ENCODE data around the gene MAPK10.

The MAPK10 gene

DNA sequence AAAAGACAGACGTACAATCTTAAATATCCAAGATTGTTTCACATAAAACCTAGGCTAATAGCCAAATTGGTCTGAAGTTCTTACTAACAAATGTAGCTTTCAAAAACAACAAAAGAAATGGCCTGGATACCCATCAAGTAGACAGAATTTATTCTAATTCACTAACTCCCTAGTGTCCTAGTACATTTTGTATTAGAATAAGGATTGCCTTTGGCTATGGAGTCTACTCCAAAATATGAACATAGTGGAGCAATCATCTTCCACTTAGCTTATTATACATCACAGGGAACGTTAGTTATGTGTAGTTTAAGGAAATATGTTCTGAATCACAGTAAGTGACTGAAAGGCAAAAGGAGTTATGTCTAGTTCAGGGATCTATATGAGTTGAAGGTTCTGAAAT is 81.7 kb downstream of the MAPK10 start:
- no peak for DNase-seq (ENCODE audit: low read depth in 2 of 2)

DNA sequence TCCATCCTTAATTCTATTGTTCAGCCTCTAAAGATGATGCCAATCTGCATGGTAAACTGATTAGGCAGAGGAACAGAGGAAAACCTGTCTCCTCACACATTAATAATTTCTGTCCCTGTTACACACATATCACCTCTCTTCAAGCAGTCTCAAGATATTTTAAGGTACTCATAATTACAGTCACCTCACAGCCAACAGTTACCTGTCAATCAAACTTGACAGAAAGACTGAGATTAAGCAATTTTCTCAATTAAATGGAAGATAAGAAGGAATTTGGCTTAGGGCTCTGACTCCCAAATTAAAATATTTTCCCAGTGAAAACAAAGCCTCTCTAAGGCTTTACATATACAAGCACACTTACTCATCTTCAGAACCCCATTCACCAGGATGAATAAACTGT is 85.2 kb downstream of the MAPK10 start:
- DNase-seq (ENCODE audit: low read depth in 2 of 2) = no peak

DNA sequence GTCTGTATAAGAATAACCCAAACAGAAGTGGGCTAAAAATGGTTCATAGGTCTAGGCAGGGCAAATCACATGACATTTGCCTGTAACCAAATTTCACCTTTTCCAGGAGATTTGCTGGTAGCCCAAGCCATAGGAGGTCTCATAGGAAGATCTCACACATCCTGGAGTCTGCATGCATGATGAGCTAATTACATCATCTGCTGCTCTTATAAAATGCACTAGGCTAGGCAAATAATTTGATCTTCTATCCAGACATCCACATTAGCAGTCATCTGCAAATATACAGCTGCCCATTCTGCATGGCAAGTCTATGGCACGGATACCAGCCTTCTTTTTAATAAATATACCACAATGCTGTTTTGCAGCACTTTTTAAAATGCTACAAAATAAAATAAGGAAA is 87.2 kb downstream of the MAPK10 start:
- no peak for DNase-seq (ENCODE audit: low read depth in 2 of 2)

DNA sequence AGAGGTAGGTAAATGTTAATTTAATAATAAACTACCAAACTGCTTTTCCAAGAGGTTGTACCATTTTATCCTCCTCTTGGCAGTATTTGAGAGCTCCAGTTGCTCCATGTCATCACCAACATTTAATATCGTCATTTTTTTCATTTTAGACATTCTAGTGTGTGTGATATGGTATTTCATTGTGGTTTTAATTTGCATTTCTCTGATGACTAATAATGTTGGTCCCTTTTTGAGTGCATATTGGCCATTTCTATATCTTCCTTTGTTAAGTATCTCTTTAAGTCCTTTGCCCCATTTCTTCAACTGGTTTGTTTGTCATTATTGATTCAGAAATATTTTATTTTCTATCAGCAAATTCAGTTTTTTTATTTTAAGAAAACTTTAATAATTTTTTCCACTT is 88.8 kb downstream of the MAPK10 start:
- DNase-seq (ENCODE audit: low read depth in 2 of 2) = no peak

DNA sequence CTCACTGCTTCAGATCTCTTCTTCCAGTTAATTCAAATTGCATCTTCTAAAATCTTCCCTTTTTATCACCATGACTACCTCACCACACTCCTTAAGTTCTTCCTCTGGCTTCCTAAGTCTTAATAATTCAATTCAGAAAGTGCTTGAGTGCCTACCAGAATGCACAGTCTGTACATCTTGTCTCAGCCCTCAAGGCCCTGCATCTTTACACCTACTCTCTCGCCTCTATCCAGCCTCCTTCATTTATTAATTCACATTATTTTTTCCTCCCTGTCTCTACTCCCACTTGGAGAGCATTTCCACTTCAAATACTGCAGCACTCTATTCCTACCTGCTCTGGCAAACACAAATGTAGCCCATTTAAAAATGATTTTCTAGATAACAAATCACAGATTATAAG is 90.5 kb downstream of the MAPK10 start:
- no peak for DNase-seq (ENCODE audit: low read depth in 2 of 2)

DNA sequence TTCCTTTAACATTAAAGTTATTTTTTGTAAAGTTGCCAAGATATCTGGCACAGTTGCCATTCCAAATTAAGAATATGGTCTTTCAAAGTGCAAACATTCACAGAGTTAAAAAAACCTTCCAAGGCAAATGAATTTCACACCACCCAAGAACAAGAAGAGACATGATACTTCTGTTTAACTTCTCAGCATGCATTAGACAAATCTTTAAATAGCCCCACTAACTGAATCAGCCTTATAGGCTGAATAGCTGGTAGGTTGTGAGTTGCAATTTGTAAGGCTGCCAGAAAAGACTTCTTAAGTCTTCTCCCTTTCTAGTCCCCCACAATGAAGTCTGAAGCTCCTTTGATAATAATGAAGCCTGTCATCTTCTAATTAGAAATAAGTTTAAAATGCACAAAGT is 95.6 kb downstream of the MAPK10 start:
- DNase-seq (ENCODE audit: low read depth in 2 of 2) = no peak

DNA sequence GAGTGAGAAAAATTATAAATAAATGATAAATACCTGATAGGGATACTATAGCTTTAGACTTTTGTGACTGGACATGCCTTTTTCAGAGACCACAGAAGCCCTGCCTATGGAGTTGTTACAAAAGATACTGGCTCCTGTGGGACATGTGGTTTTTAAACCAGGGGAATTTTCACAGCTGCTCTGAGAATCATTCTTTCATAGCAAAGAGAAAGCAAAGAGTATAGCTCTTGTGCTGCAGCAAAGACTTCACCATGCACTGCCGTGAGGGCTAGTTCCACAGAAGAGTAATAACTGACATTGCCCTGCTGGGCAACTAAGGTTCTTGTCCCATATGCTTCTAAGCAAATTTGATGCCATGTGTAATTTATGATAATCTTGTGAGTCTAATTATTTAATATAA is 98.2 kb downstream of the MAPK10 start:
- no peak for DNase-seq (ENCODE audit: low read depth in 2 of 2)

DNA sequence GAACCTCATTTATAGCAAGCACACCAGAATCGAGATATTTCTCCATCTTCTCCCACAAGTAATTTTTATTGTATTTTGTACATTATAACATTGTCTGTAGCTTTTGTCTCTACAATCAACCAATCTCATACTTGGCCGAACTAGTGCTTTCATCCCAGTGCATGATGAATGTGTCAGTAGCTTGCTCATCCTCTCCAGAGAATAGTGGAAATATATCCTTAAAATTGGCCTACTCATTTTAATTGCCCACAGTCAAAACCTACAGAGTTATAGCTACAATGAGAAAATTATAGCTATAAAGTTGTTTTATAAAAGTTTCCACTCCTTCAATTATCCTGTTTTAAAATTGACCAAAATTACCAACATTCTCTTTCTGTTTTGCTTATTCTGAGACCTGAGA is 103.8 kb downstream of the MAPK10 start:
- DNase-seq (ENCODE audit: low read depth in 2 of 2) = no peak

DNA sequence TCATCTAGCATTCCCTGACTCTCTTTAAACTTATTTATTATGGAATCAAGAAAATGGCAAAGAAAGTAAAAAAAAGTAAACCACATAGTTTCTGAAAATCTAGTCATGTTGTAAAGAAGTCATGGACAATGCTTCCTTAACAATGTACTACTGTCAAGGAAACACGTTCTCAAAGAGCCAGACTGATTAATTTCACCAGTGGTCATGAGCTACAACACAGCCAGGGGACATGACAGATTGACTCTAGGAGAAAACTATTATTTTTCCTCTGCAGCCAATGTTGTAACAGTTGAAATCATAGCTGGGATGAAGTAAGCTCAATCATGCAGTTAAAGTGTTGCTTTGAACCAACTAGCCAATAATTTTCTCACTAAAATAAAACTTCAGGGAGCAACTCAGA is 109.2 kb downstream of the MAPK10 start:
- DNase-seq (ENCODE audit: low read depth in 2 of 2) = no peak

DNA sequence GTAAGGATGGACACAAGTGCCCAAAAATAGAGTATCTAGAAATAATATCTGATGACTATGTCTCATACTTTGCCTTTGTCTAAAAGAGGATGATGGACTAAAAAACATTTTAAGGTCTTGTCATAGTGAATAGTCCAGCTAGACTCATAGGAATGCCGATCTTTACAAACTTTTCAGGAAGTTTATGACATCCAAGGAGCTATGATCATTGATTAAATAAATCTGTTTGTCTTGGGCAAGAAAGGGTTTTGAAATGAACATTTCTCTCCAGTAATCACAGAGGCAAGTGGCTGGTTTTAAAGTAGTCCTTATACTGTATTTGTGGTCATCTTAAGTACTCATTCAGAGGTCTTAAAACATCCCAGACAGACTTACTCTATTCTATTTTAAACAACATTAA is 109.8 kb downstream of the MAPK10 start:
- DNase-seq (ENCODE audit: low read depth in 2 of 2) = no peak

DNA sequence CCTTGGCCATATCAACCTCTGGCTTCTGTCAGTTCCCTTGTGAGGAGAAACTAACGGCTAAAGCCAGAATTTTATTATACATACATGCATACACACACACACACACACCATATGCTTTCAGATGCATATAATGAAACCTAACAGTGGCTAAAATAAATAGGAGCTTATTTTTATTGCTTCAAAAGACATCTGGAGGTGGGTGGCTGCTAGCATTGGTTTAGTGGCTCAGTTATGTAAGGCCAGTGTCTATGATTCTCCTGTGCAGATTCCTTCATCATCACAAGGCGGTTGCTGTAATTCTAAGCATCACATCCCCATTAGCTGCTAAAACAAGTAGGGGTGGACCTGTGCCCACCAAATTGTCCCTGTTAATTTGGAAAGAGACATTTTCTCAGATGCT is 110.8 kb downstream of the MAPK10 start:
- DNase-seq (ENCODE audit: low read depth in 2 of 2) = no peak

DNA sequence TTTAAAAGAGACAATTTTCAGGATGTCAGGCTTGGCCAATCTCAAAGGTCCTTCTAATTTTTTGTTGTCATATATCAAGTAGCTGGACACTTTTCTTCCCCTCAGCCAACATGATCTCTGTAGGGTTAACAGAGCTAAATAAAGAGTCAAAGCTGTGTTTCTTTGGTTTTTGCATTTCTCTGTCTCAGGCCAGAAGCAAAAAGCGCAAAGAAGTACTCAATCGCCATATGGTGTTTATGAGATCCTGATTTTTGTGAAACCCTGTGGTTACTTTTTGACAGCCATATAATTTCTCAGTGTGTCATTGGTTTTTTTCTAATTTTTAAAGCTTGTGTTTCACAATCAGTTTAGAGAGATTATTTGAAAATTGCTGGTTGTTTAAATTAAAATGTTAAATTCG is 111.9 kb downstream of the MAPK10 start:
- no peak for DNase-seq (ENCODE audit: low read depth in 2 of 2)

DNA sequence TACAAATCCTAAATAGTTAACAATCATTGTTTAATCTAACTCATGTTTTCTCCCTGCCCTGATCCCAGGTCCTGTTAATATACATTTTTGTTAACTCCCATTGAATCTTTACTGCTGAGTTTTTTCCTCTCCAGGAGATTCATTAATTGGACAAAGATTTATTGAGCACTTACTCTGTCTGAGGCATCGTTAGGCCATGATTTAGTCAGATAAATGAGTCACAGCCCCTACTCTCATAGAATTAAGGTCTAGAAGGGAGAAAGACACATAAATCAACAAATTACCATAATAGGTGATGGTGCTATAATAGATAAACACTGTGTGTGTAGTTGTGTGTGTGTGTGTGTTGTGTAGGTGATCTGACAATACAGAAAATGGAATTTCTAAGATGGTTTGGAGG is 112.5 kb downstream of the MAPK10 start:
- no peak for DNase-seq (ENCODE audit: low read depth in 2 of 2)

DNA sequence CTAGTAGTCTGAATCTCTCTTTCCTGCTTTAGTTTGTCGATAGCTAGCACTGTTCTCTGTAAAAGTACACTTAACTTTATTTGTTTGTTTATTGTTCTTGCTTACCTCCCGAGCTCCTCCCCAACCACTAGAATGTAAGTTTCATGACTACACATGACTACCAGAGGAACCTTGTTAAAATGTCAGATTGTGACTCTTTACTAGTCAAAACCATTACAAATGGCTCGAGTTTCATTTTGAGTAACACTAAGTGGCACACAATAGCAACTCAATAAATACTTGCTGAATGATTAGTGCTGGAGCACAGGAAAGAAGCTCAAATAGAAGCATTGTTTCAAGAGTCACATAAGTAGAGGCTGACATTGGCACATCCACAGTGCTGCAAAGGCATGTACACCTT is 116.1 kb downstream of the MAPK10 start:
- DNase-seq (ENCODE audit: low read depth in 2 of 2) = no peak

DNA sequence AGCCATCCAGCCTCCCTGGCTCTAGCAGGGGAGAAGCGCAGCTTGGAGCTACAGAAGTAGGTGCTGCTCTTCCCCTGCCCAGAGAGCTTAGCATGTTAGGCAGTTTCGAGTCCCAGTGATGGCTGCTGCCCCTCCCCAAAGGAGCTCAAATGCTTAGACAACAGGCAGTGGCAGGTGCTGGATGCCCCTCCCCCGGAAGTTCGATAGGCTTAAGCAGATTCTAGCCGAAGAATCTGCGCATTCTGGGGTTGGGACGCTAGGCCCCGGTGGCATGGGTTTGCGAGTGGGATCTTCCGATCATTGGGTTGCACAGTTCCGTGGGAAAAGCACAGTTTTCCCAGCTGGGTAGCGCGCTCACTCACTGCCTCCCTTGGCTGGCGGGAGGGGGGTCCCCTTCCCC is 117.2 kb downstream of the MAPK10 start:
- no peak for DNase-seq (ENCODE audit: low read depth in 2 of 2)

DNA sequence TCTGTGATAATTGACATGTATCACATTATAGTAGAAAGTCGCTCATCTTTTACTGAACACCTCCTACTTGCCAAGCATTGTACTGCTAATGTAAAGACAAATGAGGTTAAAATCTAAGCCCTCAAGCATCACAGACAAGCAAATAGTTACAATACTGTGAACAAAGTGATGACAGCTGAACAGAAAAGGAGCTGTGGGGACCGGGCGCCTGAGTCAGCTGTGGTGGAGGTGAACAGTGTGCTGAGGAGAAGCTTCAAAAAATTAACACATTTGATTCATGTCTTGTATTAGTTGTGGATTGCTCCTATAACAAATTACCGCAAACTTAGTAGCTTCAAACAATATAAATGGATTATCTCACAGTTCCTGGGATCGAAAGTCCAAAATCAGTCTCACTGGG is 124.3 kb downstream of the MAPK10 start:
- DNase-seq (ENCODE audit: low read depth in 2 of 2) = no peak

DNA sequence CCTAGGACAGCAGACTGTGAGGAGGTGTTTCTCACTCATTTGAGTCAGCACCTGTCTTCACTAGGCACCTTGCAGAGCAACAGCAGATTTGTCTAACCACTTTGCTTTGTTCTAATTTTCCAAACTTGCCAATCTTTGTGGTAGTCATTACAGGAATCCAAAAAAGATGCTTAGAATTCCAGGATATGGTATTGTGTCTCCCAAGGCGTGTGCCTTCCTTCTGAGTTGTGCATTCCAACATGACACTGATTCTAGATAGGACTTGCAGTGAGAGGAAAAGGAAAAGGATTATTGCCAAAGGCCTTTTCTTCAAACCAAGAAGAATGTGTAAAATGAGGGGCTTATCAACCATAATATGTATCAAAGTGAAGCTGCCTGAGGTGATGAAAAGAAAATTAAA is 126.2 kb downstream of the MAPK10 start:
- no peak for DNase-seq (ENCODE audit: low read depth in 2 of 2)

DNA sequence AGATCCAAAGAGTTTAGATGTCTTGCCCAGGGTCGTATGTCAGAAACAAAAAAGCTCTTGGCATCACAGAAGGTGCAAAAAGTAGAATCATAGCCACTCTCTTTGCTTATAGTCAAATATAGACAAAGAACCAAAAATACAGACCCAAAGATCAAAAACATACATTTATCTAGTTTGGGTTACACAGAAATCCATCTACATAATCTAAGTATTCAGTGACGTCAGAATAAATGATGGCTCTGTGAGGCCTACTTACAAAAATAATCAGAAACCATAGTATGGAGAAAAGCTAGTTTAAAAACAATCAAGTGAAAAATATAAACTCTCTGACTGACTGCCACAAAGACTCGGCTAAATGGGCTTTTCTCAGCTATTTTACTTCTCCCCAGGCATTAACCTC is 126.8 kb downstream of the MAPK10 start:
- no peak for DNase-seq (ENCODE audit: low read depth in 2 of 2)

DNA sequence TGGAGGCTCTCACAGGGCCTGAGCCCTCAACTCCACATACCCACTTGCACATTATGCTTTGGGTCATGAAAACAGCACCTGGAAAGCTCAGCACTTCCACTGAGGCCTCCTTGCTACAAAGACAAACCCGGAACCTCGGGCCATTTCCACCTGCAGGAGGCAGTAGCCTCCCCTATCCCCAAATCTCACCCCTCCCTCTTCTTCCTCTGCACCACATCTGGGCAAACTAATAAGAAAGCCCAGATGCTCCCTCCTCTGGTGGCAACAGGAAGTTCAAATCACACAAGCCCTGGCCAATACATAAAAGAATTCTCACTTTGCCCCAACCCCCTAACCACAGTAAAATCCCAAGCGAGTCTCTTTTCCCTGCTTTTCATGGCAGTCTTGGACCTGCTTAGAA is 136.4 kb downstream of the MAPK10 start:
- no peak for DNase-seq (ENCODE audit: low read depth in 2 of 2)

DNA sequence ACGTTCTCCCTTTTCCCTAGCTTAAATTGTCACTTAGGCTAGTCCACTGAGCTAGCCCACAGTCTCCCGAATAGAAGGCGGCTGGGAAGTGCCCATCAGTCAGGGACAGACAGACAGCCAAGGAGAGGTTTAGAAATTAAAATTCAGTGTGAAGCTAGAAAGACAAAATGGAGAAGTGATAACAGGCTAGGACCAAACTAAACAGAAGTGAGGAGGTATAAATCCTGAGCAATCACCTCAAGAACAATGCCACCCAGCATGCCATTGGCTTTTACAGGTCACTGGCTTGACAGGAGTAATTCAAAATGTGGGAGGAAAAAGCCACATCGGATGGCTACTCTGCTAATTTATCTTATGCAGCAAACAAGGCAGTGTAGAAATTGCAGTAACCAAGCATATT is 138.9 kb downstream of the MAPK10 start:
- no peak for DNase-seq (ENCODE audit: low read depth in 2 of 2)

DNA sequence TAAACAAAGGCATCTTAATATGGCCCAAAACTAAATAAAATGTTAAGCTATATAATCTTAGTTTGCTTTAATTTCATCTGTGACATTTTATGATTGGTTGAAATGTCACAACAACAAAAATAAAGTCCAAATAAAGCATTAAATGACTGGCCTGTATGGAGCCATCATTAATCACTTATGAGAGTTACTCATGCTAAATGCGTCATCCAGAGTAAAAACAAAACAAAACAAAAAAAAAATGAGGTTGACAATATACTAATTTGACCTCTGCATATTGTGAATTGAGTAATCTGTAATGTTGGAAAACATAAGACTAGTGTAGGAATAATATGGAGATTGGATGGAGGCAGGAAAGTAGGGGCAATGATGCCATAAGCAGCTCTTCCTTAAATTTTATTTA is 139.7 kb downstream of the MAPK10 start:
- DNase-seq (ENCODE audit: low read depth in 2 of 2) = no peak

DNA sequence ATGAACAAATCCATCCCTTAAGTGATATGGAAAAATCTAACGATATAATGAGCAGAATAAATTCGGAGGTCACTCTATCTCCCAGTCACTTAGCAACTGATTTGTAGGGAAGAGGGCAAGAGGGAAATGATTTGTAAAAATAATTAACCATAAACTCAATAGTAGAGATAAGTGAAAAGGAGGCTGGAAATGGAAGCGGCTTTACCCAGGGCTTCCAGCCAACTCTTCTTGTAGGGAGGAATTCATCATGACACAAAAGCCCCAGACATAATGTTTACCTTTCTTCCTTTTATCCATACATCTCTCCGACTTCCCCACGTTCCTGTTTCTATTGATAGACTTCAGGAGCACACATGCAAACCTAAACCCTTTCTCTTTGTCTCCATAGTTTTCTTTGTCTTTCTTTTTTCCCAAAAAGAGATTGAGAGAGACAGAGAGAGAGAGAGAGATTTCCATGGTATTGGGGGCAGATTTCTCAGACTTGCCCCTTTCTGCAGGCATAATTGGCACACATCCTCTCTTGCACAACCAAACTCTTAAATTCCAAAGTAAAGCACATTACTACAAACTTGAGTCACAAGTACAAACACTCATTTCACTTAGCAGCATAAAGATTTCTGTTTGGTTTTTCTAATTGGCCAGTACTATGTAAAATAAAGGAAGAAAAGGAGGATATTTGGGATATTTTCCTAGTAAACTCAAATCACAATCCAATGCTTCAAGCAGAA is 140.9 kb downstream of the MAPK10 start:
- DNase-seq (ENCODE audit: low read depth in 2 of 2) = no peak

DNA sequence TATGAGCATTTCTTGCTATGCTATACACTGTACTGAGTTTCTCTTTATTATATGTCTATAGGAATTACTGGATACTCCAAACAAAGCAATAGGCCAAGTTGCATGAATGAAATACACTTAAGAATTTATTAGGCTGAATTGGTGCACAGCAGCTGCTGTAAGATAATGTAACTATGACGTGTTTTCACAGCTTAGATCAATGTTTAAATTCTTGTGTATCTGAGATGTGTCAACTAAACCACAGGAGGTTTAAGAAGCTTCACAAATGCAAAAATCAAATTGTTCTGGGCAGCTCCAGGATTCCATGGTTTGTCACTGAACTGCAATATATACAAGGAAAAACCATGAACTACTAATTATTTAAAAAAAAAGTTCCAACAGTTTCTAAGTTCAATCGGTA is 156.7 kb downstream of the MAPK10 start:
- DNase-seq (ENCODE audit: low read depth in 2 of 2) = no peak

DNA sequence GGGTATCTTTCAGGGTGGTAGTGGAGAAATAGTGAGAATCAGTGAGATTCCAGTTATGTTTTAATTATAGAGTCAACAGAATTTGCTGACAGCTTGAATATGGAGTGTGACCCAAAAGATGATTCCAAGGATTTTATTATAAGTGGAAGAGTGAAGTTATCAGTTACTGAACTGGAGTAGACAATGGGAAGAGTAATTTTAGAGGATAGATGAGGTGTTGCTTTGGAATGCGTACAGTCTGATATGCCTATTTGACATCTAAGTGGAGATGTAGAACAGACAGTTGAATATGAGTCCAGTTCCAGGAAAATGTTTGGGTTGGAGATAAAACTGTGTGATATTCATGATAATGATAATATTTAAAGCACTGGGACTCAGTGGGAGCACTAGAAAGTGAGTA is 174.2 kb downstream of the MAPK10 start:
- DNase-seq (ENCODE audit: low read depth in 2 of 2) = no peak

DNA sequence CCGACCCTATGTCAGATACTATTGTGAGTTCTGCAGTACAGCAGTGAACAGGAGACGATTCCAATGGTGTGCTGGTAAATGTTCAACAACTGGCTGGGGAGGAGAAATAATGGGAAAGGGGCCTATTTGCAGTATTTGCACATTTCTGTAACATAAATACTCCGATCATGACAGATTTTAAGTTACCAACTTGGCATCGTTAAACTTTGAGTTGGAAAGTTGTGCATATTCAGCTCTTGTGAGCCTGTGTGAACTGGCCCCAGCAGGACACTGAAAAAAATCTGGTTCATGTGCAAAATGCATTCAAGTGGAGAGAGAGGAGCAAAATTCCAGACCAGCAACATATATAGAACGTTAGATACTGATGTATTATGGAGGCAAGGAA is 175.0 kb downstream of the MAPK10 start:
- no peak for DNase-seq (ENCODE audit: low read depth in 2 of 2)
